Activated CD4-positive, alpha-beta memory T cell treated with anti-CD3 and anti-CD28 coated beads for 36 hours (primary cell): Measurements from ENCODE around the gene SLC25A13. TPM values are rescaled to one million over a fixed set of nuclear protein-coding genes. Genes with fewer than 3 reads are reported as not detected.
A peak's percentile ranks its signal among the peaks of the same experiment; 100 is the strongest.
"Not testable (repeated sequence)": the region's sequence is repeated elsewhere in the genome, so short reads cannot be mapped to it uniquely, and the experiment has no call there.

ENCODE experiments used
- CTCF ChIA-PET: fragments of 350-600 bp; sonication (Branson Sonifier 250); formaldehyde crosslinking; loops from one replicate; lab custom pipeline; 2021; ENCODE audit warnings: antibody characterized with exemption, inconsistent platforms; lab: Charles Lee
- POLR2A ChIA-PET: fragments of 350-600 bp; sonication (Branson Sonifier 250); formaldehyde crosslinking; loops from one replicate; lab custom pipeline; 2021; ENCODE audit warnings: antibody characterized with exemption; lab: Charles Lee
- DNase-seq: peaks from one replicate; pipeline ENCODE4 v3.0.0-alpha.2; 2020
- H3K27ac Mint-ChIP-seq: one replicate; pipeline ENCODE4 v1.8.0; 2021; ENCODE audit warnings: mixed read lengths
- H3K27me3 Mint-ChIP-seq: one replicate; pipeline ENCODE4 v1.8.0; 2021; ENCODE audit warnings: mixed read lengths
- H3K36me3 Mint-ChIP-seq: one replicate; pipeline ENCODE4 v1.8.0; 2021; ENCODE audit warnings: mixed read lengths
- H3K4me1 Mint-ChIP-seq: one replicate; pipeline ENCODE4 v1.8.0; 2021; ENCODE audit warnings: low read depth, mixed read lengths
- H3K4me3 Mint-ChIP-seq: one replicate; pipeline ENCODE4 v1.8.0; 2021; ENCODE audit warnings: mild to moderate bottlenecking, mixed read lengths
- H3K9me3 Mint-ChIP-seq: one replicate; pipeline ENCODE4 v1.8.0; 2021; ENCODE audit warnings: mixed read lengths
- intact Hi-C: fragments of 100-400 bp; cut with micrococcal nuclease; formaldehyde crosslinking; loops from one replicate; pipeline ENCODE4 v1.15.1; 2023
- total RNA-seq, 2 experiments: library from RNA; stranded (reverse); gene quantifications; one replicate each; pipeline ENCODE4 v1.2.3, GENCODE V29; 2021

Gene SLC25A13
- total RNA-seq, 2 experiments from 2014 or later = 7.5 to 7.9 TPM

DNA sequence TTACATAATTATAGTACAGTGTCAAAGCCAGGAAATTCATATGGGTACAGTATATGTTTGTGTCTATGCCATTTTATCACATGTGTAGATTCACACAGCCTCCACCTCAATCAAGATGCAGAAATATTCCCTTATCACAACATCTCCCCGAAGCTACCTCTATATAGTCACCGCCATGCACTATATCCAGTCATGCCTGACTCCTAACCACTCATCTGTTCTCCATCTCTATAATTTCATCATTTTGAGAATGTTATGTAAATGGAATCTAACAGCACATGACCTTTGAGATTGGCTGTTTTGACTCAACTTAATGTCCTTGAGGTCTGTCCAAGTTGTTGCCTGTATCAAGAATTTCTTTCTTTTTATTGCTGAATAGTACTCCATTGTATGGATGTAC, 22.3 kb upstream of the SLC25A13 start:
- intact Hi-C loops = no loop called here
- CTCF ChIA-PET = no interaction called here
- Mint-ChIP-seq H3K27me3 (peaks cover 25% of the 10 kb centered on the region), H3K4me3 (no peak overlapping the region), H3K27ac (no peak overlapping the region), H3K9me3 (no peaks in the 10 kb centered on the region), H3K36me3 (no peaks in the 10 kb centered on the region), H3K4me1 (no peaks in the 10 kb centered on the region)
- DNase-seq = no peak
- POLR2A ChIA-PET = no interaction called here

GRCh38 chr7:96342049-96342448, 20.2 kb upstream of the SLC25A13 start:
- DNase-seq = no peak
- Mint-ChIP-seq H3K36me3 (no peaks in the 10 kb centered on the region), H3K27me3 (peaks cover 23% of the 10 kb centered on the region), H3K27ac (no peak overlapping the region), H3K4me3 (no peak overlapping the region), H3K4me1 (no peaks in the 10 kb centered on the region), H3K9me3 (no peaks in the 10 kb centered on the region)
- intact Hi-C loops = no loop called here
- CTCF ChIA-PET = no interaction called here
- POLR2A ChIA-PET = no interaction called here

- Mint-ChIP-seq H3K9me3 (peaks cover 3% of the 10 kb centered on the region), H3K27ac (no peak overlapping the region), H3K4me3 (no peak overlapping the region), H3K4me1 (no peaks in the 10 kb centered on the region), H3K27me3 (peaks cover 13% of the 10 kb centered on the region), H3K36me3 (no peaks in the 10 kb centered on the region)
- ChIA-PET CTCF (no interaction called here), POLR2A (no interaction called here)
- intact Hi-C loops = no loop called here
- no peak for DNase-seq
Observed at GRCh38 chr7:96337519-96337918, 15.6 kb upstream of the SLC25A13 start.

GRCh38 chr7:96332325-96332724, 10.4 kb upstream of the SLC25A13 start:
- no peak for DNase-seq
- H3K9me3 Mint-ChIP-seq = peaks cover 3% of the 10 kb centered on the region
- no peaks in the 10 kb centered on the region for H3K27me3 Mint-ChIP-seq
- POLR2A ChIA-PET = no interaction called here
- H3K4me1 Mint-ChIP-seq = no peaks in the 10 kb centered on the region
- CTCF ChIA-PET = no interaction called here
- no peak overlapping the region for H3K4me3 Mint-ChIP-seq
- H3K27ac Mint-ChIP-seq = no peak overlapping the region
- no peaks in the 10 kb centered on the region for H3K36me3 Mint-ChIP-seq
- intact Hi-C loops = no loop called here

GRCh38 chr7:96331775-96332174, 9.9 kb upstream of the SLC25A13 start:
- Mint-ChIP-seq H3K4me3 (no peak overlapping the region), H3K9me3 (peaks cover 3% of the 10 kb centered on the region)
- CTCF ChIA-PET = no interaction called here

GRCh38 chr7:96331233-96331632, 9.3 kb upstream of the SLC25A13 start:
- no peak for DNase-seq
- peaks cover 3% of the 10 kb centered on the region for H3K9me3 Mint-ChIP-seq
- POLR2A ChIA-PET = no interaction called here
- H3K4me1 Mint-ChIP-seq = peaks cover 5% of the 10 kb centered on the region
- CTCF ChIA-PET = no interaction called here
- H3K4me3 Mint-ChIP-seq = no peak overlapping the region
- no peak overlapping the region for H3K27ac Mint-ChIP-seq
- intact Hi-C loops = no loop called here
- H3K36me3 Mint-ChIP-seq = no peaks in the 10 kb centered on the region
- H3K27me3 Mint-ChIP-seq = no peaks in the 10 kb centered on the region

More at GRCh38 chr7:96331775-96332174, 9.9 kb upstream of the SLC25A13 start:
- DNase-seq = no peak
- Mint-ChIP-seq H3K27me3 (no peaks in the 10 kb centered on the region), H3K4me1 (no peaks in the 10 kb centered on the region), H3K27ac (no peak overlapping the region), H3K36me3 (no peaks in the 10 kb centered on the region)
- POLR2A ChIA-PET = no interaction called here
- intact Hi-C loops = no loop called here

DNA sequence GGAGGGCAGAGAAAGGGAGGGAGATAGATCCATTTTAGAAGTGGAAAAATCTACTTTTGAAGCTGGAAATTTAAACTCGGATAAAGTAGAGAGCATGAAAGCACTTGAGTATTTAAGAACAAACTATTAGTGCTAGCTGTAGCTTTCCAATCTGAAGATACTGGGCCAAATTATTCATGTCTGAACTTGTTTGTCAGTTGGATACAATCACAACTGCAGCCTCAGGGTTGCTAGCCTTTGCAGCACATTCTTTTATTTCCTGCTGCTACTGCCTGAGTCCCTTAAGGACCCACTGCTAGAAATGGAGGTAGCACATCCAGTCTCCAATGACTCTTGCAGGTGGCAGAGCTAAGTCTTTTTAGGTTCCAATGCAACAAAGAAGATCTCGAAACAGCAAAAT, 8.3 kb upstream of the SLC25A13 start:
- Mint-ChIP-seq H3K36me3 (no peaks in the 10 kb centered on the region), H3K27ac (no peak overlapping the region), H3K4me3 (no peak overlapping the region), H3K4me1 (peaks cover 5% of the 10 kb centered on the region), H3K27me3 (no peaks in the 10 kb centered on the region), H3K9me3 (peaks cover 3% of the 10 kb centered on the region)
- DNase-seq = no peak
- intact Hi-C loops = no loop called here
- ChIA-PET POLR2A (no interaction called here), CTCF (no interaction called here)

- ChIA-PET CTCF (no interaction called here), POLR2A (no interaction called here)
- H3K27ac Mint-ChIP-seq = no peak overlapping the region
- no peak for DNase-seq
- peaks cover 3% of the 10 kb centered on the region for H3K9me3 Mint-ChIP-seq
- intact Hi-C loops = loop anchor here (10.0 kb wide), 4 partner anchors 376 to 1674 kb away; partner anchors contain the start of genes ASNS, SEM1 and SGCE
- no peak overlapping the region for H3K4me3 Mint-ChIP-seq
- H3K27me3 Mint-ChIP-seq = no peaks in the 10 kb centered on the region
- H3K4me1 Mint-ChIP-seq = peaks cover 5% of the 10 kb centered on the region
- H3K36me3 Mint-ChIP-seq = no peaks in the 10 kb centered on the region
Observed at GRCh38 chr7:96329241-96329640, 7.3 kb upstream of the SLC25A13 start.

DNA sequence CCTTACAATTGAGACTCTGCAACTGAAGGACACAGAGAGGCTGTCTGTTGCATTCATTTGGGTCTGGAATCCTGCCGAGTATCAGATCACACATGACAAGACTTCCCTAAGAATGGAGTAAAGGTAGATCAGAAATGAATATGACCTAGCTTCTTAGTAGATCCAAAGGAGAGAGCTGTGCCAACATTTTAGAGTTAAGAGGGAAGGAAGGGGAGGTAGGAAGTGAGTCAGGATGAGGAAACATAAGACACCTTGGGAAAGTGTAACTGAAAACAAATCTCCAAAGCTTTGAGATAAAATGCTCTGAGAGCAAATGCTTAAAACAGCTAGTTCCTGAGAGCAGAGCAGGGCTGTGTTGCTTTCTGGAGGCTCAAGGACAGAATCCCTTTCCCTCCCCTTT, 6.1 kb upstream of the SLC25A13 start:
- Mint-ChIP-seq H3K4me1 (peaks cover 6% of the 10 kb centered on the region), H3K9me3 (no peaks in the 10 kb centered on the region), H3K4me3 (no peak overlapping the region), H3K27ac (no peak overlapping the region), H3K36me3 (no peaks in the 10 kb centered on the region), H3K27me3 (no peaks in the 10 kb centered on the region)
- ChIA-PET CTCF (no interaction called here), POLR2A (no interaction called here)
- DNase-seq = no peak
- intact Hi-C loops = loop anchor here (10.0 kb wide), 4 partner anchors 377 to 1673 kb away; partner anchors contain the start of genes ASNS, SEM1 and SGCE

DNA sequence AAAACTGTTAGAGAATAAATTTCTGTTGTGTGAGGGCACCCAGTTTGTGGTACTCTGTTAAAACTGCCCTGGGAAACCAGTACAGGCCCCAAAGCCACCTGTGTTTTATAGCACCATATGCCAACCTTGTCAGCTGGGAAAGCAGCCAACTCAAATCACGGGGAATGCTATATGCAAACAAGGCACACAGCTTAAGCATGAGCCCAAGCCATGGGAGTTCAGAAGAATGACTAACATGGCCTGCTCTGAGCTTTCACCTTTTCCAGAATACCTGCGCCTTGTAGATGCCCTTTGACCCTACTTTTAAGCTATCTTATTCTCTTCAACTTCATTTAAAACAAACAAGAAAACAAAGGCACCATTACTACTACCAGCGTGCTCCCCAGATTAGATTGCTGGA, 5.5 kb upstream of the SLC25A13 start:
- no peak overlapping the region for H3K4me3 Mint-ChIP-seq
- H3K4me1 Mint-ChIP-seq = peaks cover 12% of the 10 kb centered on the region
- no peaks in the 10 kb centered on the region for H3K36me3 Mint-ChIP-seq
- ChIA-PET POLR2A (no interaction called here), CTCF (no interaction called here)
- no peak overlapping the region for H3K27ac Mint-ChIP-seq
- no peak for DNase-seq
- intact Hi-C loops = loop anchor here (10.0 kb wide), 4 partner anchors 377 to 1673 kb away; partner anchors contain the start of genes ASNS, SEM1 and SGCE
- H3K9me3 Mint-ChIP-seq = no peaks in the 10 kb centered on the region
- no peaks in the 10 kb centered on the region for H3K27me3 Mint-ChIP-seq

DNA sequence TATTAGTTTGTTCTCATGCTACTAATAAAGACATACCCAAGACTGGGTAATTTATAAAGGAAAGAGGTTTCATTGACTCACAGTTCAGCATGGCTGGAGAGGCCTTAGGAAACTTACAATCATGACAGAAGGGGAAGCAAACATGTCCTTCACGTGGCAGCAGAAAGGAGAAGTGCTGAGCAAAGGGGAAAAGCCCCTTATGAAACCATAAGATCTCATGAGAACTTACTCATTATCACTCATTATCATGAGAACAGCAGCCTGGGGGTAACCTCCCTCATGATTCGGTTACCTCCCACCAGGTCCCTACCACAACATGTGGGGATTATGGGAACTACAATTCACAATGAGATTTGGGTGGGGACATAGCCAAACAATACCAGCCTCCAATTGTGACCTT, 4.9 kb upstream of the SLC25A13 start:
- POLR2A ChIA-PET, CTCF ChIA-PET, H3K36me3 Mint-ChIP-seq, DNase-seq, H3K9me3 Mint-ChIP-seq, H3K4me3 Mint-ChIP-seq, H3K27me3 Mint-ChIP-seq, H3K27ac Mint-ChIP-seq: not testable (repeated sequence)
- H3K4me1 Mint-ChIP-seq = peaks cover 16% of the 10 kb centered on the region
- intact Hi-C loops = loop anchor here (10.0 kb wide), 4 partner anchors 378 to 1672 kb away; partner anchors contain the start of genes ASNS, SEM1 and SGCE

DNA sequence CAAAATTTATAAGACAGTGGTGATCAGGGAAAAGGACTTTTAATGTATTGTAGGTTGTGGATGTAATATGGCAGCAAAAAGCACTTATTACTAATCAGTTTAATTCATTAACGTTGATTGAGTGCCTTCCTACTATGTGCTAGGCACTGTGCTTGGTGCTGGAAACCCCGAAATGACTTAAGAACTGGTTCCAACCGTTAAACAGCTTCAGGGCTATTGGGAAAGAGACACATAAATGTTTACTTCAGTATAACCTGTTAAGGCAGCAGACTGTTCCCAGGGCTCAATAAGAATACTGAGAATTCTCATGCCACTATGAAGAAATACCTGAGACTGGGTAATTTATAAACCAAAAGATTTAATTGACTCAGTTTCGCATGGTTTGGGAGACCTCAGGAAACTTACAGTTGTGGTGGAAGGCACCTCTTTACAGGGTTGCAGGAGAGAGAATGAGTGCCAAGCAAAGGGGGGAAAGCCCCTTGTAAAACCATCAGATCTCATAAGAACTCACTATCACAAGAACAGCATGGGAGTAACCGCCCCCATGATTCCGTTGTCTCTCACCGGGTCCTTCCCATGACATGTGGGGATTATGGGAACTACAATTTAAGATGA, 1.1 kb upstream of the SLC25A13 start:
- ChIA-PET CTCF (no interaction called here), POLR2A (interaction anchor here (2.0 kb wide), 1 partner anchor 19 kb away, joined by 6 read pairs; no protein-coding TSS in a partner anchor)
- H3K9me3 Mint-ChIP-seq = no peaks in the 10 kb centered on the region
- DNase-seq = no peak
- intact Hi-C loops = loop anchor here (5.0 to 10.0 kb wide), 5 partner anchors 246 to 1668 kb away; partner anchors contain the start of genes ASNS, SEM1 and SGCE
- H3K4me3 Mint-ChIP-seq = peak overlapping the region; percentile 88
- no peaks in the 10 kb centered on the region for H3K27me3 Mint-ChIP-seq
- H3K36me3 Mint-ChIP-seq = peaks cover 2% of the 10 kb centered on the region
- H3K27ac Mint-ChIP-seq = no peak overlapping the region
- H3K4me1 Mint-ChIP-seq = peaks cover 36% of the 10 kb centered on the region

DNA sequence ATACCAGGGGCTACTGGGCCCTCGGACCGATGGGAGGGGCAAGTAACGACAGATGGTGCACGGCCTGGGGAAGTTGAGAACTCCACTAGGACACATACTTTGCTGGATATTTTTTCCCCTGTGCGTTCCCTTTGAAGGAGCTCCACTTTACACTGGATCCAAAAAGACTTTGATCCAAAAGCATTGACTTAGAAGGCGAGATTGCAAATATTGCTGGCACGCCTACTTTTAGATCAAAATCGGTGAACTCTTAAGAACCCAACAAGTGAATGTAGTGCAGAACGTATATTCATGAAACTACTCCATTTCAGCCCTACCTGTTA, 436 bp upstream of the SLC25A13 start:
- Mint-ChIP-seq H3K36me3 (peaks cover 2% of the 10 kb centered on the region), H3K4me3 (peak overlapping the region; percentile 88), H3K27me3 (no peaks in the 10 kb centered on the region), H3K9me3 (no peaks in the 10 kb centered on the region), H3K27ac (peak overlapping the region; percentile 58), H3K4me1 (peaks cover 40% of the 10 kb centered on the region)
- ChIA-PET CTCF (no interaction called here), POLR2A (interaction anchor here (2.0 kb wide), 1 partner anchor 18 kb away, joined by 6 read pairs; no protein-coding TSS in a partner anchor)
- no peak for DNase-seq
- intact Hi-C loops = loop anchor here (5.0 to 10.0 kb wide), 5 partner anchors 245 to 1668 kb away; partner anchors contain the start of genes ASNS, SEM1 and SGCE
